HG03280 (cell line): Measurements from ENCODE around the gene TMIGD2.
"Not testable (repeated sequence)": the region's sequence is repeated elsewhere in the genome, so short reads cannot be mapped to it uniquely, and the experiment has no call there.

Experiments
- ATAC-seq: cut with Tn5 transposase; IDR thresholded peaks from one replicate; pipeline ENCODE4 v1.9.1; 2021; ENCODE audit warnings: mild to moderate bottlenecking, moderate library complexity; ENCODE audit not compliant: unreplicated experiment

The TMIGD2 gene

GRCh38 chr19:4297901-4298809 lies 4.0 kb downstream of the TMIGD2 start:
- no peak for ATAC-seq

- no peak for ATAC-seq
Observed at GRCh38 chr19:4295972-4296771, 6.0 kb downstream of the TMIGD2 start.

GRCh38 chr19:4294389-4294788 lies 7.8 kb downstream of the TMIGD2 start:
- no peak for ATAC-seq

GRCh38 chr19:4292515-4292914 lies 9.7 kb downstream of the TMIGD2 start:
- ATAC-seq, result no peak

- ATAC-seq, result no peak
Observed at GRCh38 chr19:4291184-4291732, 10.9 kb downstream of the TMIGD2 start.

GRCh38 chr19:4288091-4288777 lies 14.0 kb downstream of the TMIGD2 start:
- no peak for ATAC-seq

- not testable (repeated sequence) for ATAC-seq
Observed at GRCh38 chr19:4286141-4286540, 16.0 kb downstream of the TMIGD2 start.

GRCh38 chr19:4284974-4285373 lies 17.2 kb downstream of the TMIGD2 start:
- ATAC-seq, result no peak

GRCh38 chr19:4284176-4284958 lies 17.8 kb downstream of the TMIGD2 start:
- no peak for ATAC-seq

GRCh38 chr19:4279530-4280422 lies 22.4 kb downstream of the TMIGD2 start:
- ATAC-seq, result no peak

- ATAC-seq, result no peak
Observed at GRCh38 chr19:4279267-4279529, 23.0 kb downstream of the TMIGD2 start.

- no peak for ATAC-seq
Observed at GRCh38 chr19:4278419-4279266, 23.5 kb downstream of the TMIGD2 start, which contains the start of gene SHD. Gene SHD, plus strand, starts transcription at chr19:4279266. Its CDS starts 798 bp downstream, at chr19:4280064.

GRCh38 chr19:4278010-4278409 lies 24.2 kb downstream of the TMIGD2 start:
- no peak for ATAC-seq

- ATAC-seq, result no peak
Observed at GRCh38 chr19:4277191-4277696, 24.9 kb downstream of the TMIGD2 start.

- ATAC-seq, result not testable (repeated sequence)
Observed at GRCh38 chr19:4274321-4274686, 27.9 kb downstream of the TMIGD2 start.

GRCh38 chr19:4272894-4273293 lies 29.3 kb downstream of the TMIGD2 start:
- ATAC-seq, result no peak

GRCh38 chr19:4268816-4269430 lies 33.3 kb downstream of the TMIGD2 start:
- no peak for ATAC-seq
